Testis (tissue), 3 donors: ENCODE data around the gene PDGFC. TPM values are rescaled to one million over a fixed set of nuclear protein-coding genes. Genes with fewer than 3 reads are reported as not detected.
A peak's percentile ranks its signal among the peaks of the same experiment; 100 is the strongest.

Experiments used
- DNase-seq: peaks from one replicate; pipeline ENCODE4 v3.0.0-alpha.2; 2019
- H3K27ac ChIP-seq, 2 donors: fragments of 200-600 bp; sonication (generic); one replicate each; pipeline ENCODE4 v1.5.1; 2019
- H3K27me3 ChIP-seq: fragments of 200-600 bp; sonication (generic); one replicate; pipeline ENCODE4 v1.5.1; 2019
- H3K36me3 ChIP-seq: fragments of 200-600 bp; sonication (generic); one replicate; pipeline ENCODE4 v1.5.1; 2017; ENCODE audit warnings: low read depth; ENCODE audit errors: missing control alignments
- H3K4me1 ChIP-seq: fragments of 200-600 bp; sonication (generic); one replicate; pipeline ENCODE4 v1.5.1; 2019
- H3K4me3 ChIP-seq, 2 donors: fragments of 200-600 bp; sonication (generic); one replicate each; pipeline ENCODE4 v1.5.1; 2017 to 2019
- H3K9me3 ChIP-seq: fragments of 200-600 bp; sonication (generic); one replicate; pipeline ENCODE4 v1.5.1; 2017
- CTCF ChIP-seq, 3 experiments: fragments of 450-650 bp in 2 of 3; fragments of 200-600 bp in 1 of 3; sonication (generic) in 1 of 3; IDR thresholded peaks; one replicate each; pipeline ENCODE4 v1.5.1; 2016 to 2019; ENCODE audit warnings: antibody characterized with exemption in 3 of 3, mild to moderate bottlenecking in 2 of 3, moderate library complexity in 1 of 3
- POLR2A ChIP-seq: fragments of 450-650 bp; IDR thresholded peaks from one replicate; pipeline ENCODE4 v1.6.1; 2017; ENCODE audit warnings: antibody characterized with exemption, mild to moderate bottlenecking, moderate library complexity
- WGBS, 2 donors: methylation state at CpG; one replicate each; pipeline ENCODE4 v1.1.5; 2018; 5-methylcytosine and 5-hydroxymethylcytosine counted together
- intact Hi-C: fragments of 100-400 bp; cut with DNase I; formaldehyde crosslinking; loops from one replicate; pipeline ENCODE4 v1.15.1; 2023; ENCODE audit warnings: low total_unique reads
- polyA plus RNA-seq: library from polyadenylated mRNA; stranded (reverse); fragments of 350-450 nt; fragmentation: Illumina TruSeq; extraction: RNeasy Lipid Tissue Mini Kit (QIAGEN cat#74804); gene quantifications from one replicate; pipeline ENCODE4 v1.2.3, GENCODE V29; 2014; ENCODE audit warnings: low read depth, low replicate concordance; ENCODE audit not compliant: insufficient read depth
- total RNA-seq, 2 donors: library from RNA; depleted of rRNA; stranded (reverse); fragments of >200 nt; gene quantifications; one replicate each; pipeline ENCODE4 v1.2.3, GENCODE V29; 2016

Gene PDGFC
- total and polyA plus RNA-seq, 3 donors from 2014 or later: 7.8 to 13.8 (median 9.4) TPM

- intact Hi-C loops: no loop called here
- Histone ChIP-seq H3K27ac (no peak overlapping the region), H3K9me3 (no peaks in the 10 kb centered on the region), H3K4me1 (no peaks in the 10 kb centered on the region), H3K4me3 (no peak overlapping the region), H3K36me3 (no peaks in the 10 kb centered on the region), H3K27me3 (no peaks in the 10 kb centered on the region)
- WGBS, 2 donors: 82 to 86% methylated on average over 2 of the region's 2 CpGs
- DNase-seq: no peak
- TF ChIP-seq CTCF (IDR thresholded peaks at IDR 0.05): no peak
- TF ChIP-seq POLR2A: no peak
These were observed 4.5 kb upstream of the PDGFC start for GRCh38 chr4:156976147-156976546.

GRCh38 chr4:156975686-156976085, 4.1 kb upstream of the PDGFC start:
- Histone ChIP-seq H3K27me3 (no peaks in the 10 kb centered on the region), H3K36me3 (no peaks in the 10 kb centered on the region), H3K4me3 (no peak overlapping the region), H3K9me3 (no peaks in the 10 kb centered on the region), H3K4me1 (no peaks in the 10 kb centered on the region), H3K27ac (no peak overlapping the region)
- TF ChIP-seq CTCF (IDR thresholded peaks at IDR 0.05) (no peak), POLR2A (no peak)
- WGBS, 2 donors: 73 to 85% methylated on average over 2 of the region's 2 CpGs
- no peak for DNase-seq
- intact Hi-C loops: no loop called here

- Histone ChIP-seq H3K4me3 (no peak overlapping the region), H3K9me3 (no peaks in the 10 kb centered on the region), H3K27ac (no peak overlapping the region), H3K36me3 (no peaks in the 10 kb centered on the region), H3K27me3 (no peaks in the 10 kb centered on the region), H3K4me1 (peaks cover 4% of the 10 kb centered on the region)
- DNase-seq: no peak
- intact Hi-C loops: no loop called here
- TF ChIP-seq POLR2A (no peak), CTCF (IDR thresholded peaks at IDR 0.05) (no peak)
- 94 to 100% methylated on average over 1 of the region's 1 CpG for WGBS, 2 donors
These were observed 2.7 kb upstream of the PDGFC start for GRCh38 chr4:156974264-156974663.

- DNase-seq: no peak
- Histone ChIP-seq H3K4me3 (peak overlapping the region; percentile 86), H3K36me3 (no peaks in the 10 kb centered on the region), H3K27me3 (no peaks in the 10 kb centered on the region), H3K9me3 (no peaks in the 10 kb centered on the region), H3K27ac (peak overlapping the region; percentile 83 to 87), H3K4me1 (peaks cover 9% of the 10 kb centered on the region)
- 9 to 10% methylated on average over 8 of the region's 8 CpGs for WGBS, 2 donors
- TF ChIP-seq CTCF (IDR thresholded peaks at IDR 0.05) (no peak), POLR2A (no peak)
- intact Hi-C loops: no loop called here
These were observed 898 bp upstream of the PDGFC start for GRCh38 chr4:156972379-156973015.

- TF ChIP-seq POLR2A: no peak
- no peak for TF ChIP-seq CTCF (IDR thresholded peaks at IDR 0.05)
- H3K4me3 ChIP-seq: peak overlapping the region; percentile 86
- H3K27me3 ChIP-seq: no peaks in the 10 kb centered on the region
- peaks cover 9% of the 10 kb centered on the region for H3K4me1 ChIP-seq
- no peaks in the 10 kb centered on the region for H3K9me3 ChIP-seq
- peak overlapping the region; percentile 83 to 87 for H3K27ac ChIP-seq
- intact Hi-C loops: no loop called here
- no peaks in the 10 kb centered on the region for H3K36me3 ChIP-seq
- WGBS, 2 donors: 0 to 1% methylated on average over 11 to 31 of the region's 51 CpGs
- peak; percentile 38 for DNase-seq
These were observed 379 bp downstream of the PDGFC start for GRCh38 chr4:156971165-156971675.
